HG02870 (cell line): ENCODE measurements around the gene KDM5B.
"Not testable (repeated sequence)": the region's sequence is repeated elsewhere in the genome, so short reads cannot be mapped to it uniquely, and the experiment has no call there.

Experiments
- ATAC-seq: cut with Tn5 transposase; IDR thresholded peaks from one replicate; pipeline ENCODE4 v1.9.1; 2021; ENCODE audit warnings: mild to moderate bottlenecking, moderate library complexity; ENCODE audit not compliant: unreplicated experiment

Gene KDM5B

GRCh38 chr1:202716654-202717053, 91.6 kb downstream of the KDM5B start:
- no peak for ATAC-seq

GRCh38 chr1:202714202-202714601, 94.0 kb downstream of the KDM5B start:
- ATAC-seq = not testable (repeated sequence)

DNA sequence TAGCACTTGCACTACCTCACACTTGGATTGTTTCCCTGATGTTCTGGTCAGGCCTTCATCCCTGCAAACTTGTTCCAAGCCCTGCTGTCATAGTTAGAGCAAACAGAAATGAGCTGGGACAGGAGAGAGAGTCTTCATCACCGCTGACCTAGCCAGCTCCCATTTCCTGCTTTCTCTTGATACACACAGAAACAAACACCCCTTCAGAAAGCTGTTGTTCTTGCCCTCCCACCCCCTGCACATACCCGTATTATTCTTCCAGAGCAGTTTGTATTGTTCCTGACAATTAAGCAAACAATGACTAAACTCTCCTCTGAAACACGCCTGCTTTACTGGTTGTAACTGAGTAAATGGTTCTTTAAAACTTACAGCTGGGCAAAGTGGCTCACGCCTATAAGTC, 95.1 kb downstream of the KDM5B start:
- no peak for ATAC-seq

- no peak for ATAC-seq
These were observed 96.1 kb downstream of the KDM5B start for GRCh38 chr1:202711949-202712635.

GRCh38 chr1:202710070-202711045, 97.9 kb downstream of the KDM5B start, which contains the start of gene SYT2:
Gene SYT2 (minus strand): TSS chr1:202710454. CDS start chr1:202605772, 104,682 bp downstream.
- no peak for ATAC-seq

DNA sequence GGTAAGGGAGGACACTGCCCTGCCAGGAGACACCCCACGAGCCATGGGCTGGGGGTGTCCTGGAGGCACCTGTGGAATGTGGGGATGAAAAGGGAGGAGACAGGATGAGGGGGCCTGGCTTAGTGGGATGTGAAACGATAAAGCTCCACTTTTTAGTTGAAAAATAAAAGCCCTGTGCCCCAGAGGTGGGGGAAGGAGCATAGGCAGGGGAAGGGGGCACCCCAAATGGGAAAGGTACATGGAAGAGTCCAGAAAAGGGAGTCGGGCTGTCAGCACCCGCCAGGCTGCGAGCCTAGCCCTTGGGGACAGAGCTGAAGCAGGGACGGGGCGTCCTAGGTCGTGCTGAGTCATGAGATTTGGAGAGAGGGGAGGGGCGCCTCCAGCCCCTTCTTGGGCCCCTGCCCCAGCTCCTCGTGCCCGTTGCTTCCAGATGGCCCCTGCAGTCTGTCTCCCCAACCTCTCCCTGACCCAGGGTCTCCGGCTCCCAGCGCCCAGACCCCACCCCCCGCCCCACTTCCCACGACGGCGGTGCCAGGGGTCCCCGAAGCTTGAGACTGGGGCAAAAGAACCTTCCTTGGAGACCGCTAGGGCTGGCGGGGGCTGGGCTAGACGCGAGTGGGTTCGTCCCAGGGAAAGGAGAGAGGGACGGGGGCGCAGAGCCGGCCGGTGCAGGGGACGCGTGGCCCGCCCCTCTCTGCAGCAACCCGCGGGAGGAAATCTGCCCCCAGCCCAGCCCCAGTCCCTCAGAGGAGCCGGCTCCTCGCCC, 98.8 kb downstream of the KDM5B start:
- no peak for ATAC-seq

- no peak for ATAC-seq
These were observed 99.6 kb downstream of the KDM5B start for GRCh38 chr1:202708456-202709275.

- ATAC-seq = no peak
These were observed 101.4 kb downstream of the KDM5B start for GRCh38 chr1:202706851-202707250.

DNA sequence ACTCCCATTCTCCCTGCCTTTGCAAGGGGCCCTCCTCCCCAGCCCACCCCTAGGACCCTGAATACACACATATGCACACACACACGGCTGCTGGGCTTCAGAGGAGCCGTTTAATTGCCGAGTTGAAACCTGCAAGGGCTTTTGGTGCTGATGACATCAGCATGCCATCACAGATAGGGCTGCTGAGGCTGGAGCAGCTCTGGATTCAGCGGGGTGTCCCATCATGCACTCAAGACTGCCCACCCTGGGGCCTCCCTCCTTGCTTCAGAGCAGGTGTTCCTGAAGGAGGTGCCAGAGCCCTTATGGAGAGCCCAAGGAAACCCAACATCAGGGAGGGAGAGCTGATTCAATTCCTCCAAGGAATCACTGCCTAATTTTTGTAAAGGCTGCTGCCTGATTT, 103.6 kb downstream of the KDM5B start:
- no peak for ATAC-seq

- ATAC-seq = no peak
These were observed 105.0 kb downstream of the KDM5B start for GRCh38 chr1:202703191-202703590.

GRCh38 chr1:202702088-202702487, 106.1 kb downstream of the KDM5B start:
- ATAC-seq = no peak

GRCh38 chr1:202701200-202701599, 107.0 kb downstream of the KDM5B start:
- no peak for ATAC-seq

GRCh38 chr1:202700061-202700460, 108.2 kb downstream of the KDM5B start:
- ATAC-seq = no peak

DNA sequence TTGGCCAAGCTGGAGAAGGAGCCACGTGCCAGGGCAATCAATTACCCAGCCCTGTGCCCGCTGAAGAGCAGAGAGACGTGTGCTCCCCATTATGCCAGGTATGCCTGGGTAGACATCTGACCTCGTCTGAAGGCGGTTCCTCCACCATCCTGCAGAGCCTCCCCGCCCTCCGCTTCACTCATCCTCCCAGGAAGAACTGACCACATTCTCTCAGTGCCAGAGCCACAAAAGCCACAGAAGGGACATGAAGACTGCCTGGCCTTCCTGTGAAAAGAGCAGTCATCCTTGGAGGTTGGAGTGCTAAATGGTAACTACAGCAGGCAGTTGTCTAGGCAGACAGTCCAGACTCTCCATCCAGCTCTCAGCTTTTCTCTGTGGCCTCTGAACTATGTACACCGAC, 109.9 kb downstream of the KDM5B start:
- ATAC-seq = no peak

DNA sequence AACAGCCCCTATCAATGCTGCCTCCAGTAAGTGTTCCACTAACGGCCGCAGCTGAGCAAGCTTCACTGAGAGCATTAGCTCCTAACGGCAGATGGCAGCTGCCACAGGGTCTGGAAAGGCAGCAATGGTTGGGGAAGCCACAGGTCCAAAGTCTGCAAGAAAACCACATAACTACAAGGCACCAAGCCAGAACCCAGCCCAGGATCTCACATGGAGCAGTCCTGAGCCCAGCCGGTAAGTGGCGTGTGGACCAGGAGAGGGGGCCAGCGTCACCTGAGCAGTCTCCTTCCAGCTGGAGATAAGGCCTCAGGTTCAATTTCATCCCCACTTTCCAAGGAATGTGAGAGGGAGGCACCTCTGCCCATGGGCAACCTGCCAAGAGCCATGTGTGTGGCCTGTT, 111.2 kb downstream of the KDM5B start:
- no peak for ATAC-seq

DNA sequence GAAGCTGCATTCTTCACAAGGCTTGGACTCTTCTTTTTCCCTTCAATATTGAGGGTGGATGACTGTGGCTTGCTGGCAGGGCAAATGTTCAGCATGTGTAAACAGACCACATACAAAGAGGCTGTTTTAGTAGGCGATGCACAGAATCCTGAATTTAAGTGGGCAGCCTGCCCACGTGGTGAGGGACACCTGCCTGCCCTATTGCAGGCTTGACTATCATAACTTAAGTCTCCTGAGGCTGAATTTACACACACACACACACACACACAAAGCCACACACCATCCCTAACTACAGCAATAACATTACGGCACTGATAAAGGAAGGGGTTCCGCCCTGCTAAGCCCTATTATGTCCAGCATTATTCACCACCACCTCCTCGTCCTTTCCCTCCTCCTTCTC, 113.9 kb downstream of the KDM5B start:
- no peak for ATAC-seq

DNA sequence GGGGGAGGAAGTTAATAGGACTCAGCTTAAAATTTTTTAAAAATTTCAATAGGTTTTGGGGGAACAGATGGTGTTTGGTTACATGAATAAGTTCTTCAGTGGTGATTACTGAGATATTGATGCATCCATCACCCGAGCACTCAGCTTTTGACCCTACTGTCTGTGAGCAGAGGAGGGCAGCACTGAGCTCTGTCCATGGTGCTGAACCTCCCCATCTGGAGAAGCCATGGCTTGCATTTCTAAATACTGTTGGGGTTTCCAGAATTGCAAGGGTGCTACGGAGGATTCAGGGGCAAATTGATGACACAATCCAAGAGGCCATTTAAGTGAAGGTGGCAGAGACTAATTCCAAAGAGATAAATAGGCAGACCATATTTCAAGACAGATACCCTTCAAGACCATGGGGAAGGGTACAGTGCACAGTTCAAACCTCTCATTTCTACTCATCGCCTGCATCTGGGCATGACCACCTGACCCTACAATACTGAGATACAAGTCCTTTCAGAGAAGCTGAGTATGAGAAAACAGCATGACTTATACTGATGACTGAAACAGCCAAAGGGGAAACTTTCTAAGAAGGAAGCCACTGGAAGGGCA, 115.2 kb downstream of the KDM5B start:
- no peak for ATAC-seq

GRCh38 chr1:202691816-202692215, 116.4 kb downstream of the KDM5B start:
- ATAC-seq = no peak

- ATAC-seq = no peak
These were observed 118.5 kb downstream of the KDM5B start for GRCh38 chr1:202689493-202690342.
